Progenitor cell of endocrine pancreas (in vitro differentiated cells): ENCODE measurements around the gene PSMD13. TPM values are rescaled to one million over a fixed set of nuclear protein-coding genes. Genes with fewer than 3 reads are reported as not detected.
A peak's percentile ranks its signal among the peaks of the same experiment; 100 is the strongest.
"Not testable (repeated sequence)": the region's sequence is repeated elsewhere in the genome, so short reads cannot be mapped to it uniquely, and the experiment has no call there.

Experiments
- DNase-seq: peaks from one replicate; pipeline ENCODE4 v3.0.0; 2021; ENCODE audit warnings: low spot score; ENCODE audit not compliant: unreplicated experiment
- H3K27ac Mint-ChIP-seq: 2 replicates; pipeline ENCODE4 v1.8.0; 2021; ENCODE audit warnings: mild to moderate bottlenecking, moderate library complexity, mixed read lengths
- H3K27me3 Mint-ChIP-seq: 2 replicates; pipeline ENCODE4 v1.8.0; 2021; ENCODE audit warnings: mixed read lengths
- H3K36me3 Mint-ChIP-seq: 2 replicates; pipeline ENCODE4 v1.8.0; 2022; ENCODE audit warnings: mixed read lengths; ENCODE audit not compliant: insufficient read depth
- H3K4me1 Mint-ChIP-seq: 2 replicates; pipeline ENCODE4 v1.8.0; 2021; ENCODE audit warnings: low read depth, mixed read lengths
- H3K4me3 Mint-ChIP-seq: 2 replicates; pipeline ENCODE4 v1.8.0; 2021; ENCODE audit warnings: low read depth, mild to moderate bottlenecking, moderate library complexity, mixed read lengths
- H3K9me3 Mint-ChIP-seq: 2 replicates; pipeline ENCODE4 v1.8.0; 2021; ENCODE audit warnings: low read depth, mixed read lengths
- CTCF ChIP-seq: fragments of 200-600 bp; sonication (generic); IDR thresholded peaks from one replicate; pipeline ENCODE4 v1.5.0; 2021; ENCODE audit warnings: antibody characterized with exemption, mild to moderate bottlenecking; ENCODE audit not compliant: unreplicated experiment
- total RNA-seq: library from RNA; stranded (reverse); gene quantifications from 2 replicates; pipeline ENCODE4 v1.2.1, GENCODE V29; 2021

PSMD13 gene
- total RNA-seq, 1 donor from 2014 or later: 100 TPM

- no peak for DNase-seq
- no peak overlapping the region for H3K27ac Mint-ChIP-seq
- H3K36me3 Mint-ChIP-seq: no peaks in the 10 kb centered on the region
- H3K9me3 Mint-ChIP-seq: no peaks in the 10 kb centered on the region
- peaks cover 28% of the 10 kb centered on the region for H3K27me3 Mint-ChIP-seq
- H3K4me1 Mint-ChIP-seq: peaks cover 3% of the 10 kb centered on the region
- H3K4me3 Mint-ChIP-seq: no peak overlapping the region
- no peak for TF ChIP-seq CTCF
These were observed 48.5 kb downstream of the PSMD13 start for GRCh38 chr11:285021-285893.

DNA sequence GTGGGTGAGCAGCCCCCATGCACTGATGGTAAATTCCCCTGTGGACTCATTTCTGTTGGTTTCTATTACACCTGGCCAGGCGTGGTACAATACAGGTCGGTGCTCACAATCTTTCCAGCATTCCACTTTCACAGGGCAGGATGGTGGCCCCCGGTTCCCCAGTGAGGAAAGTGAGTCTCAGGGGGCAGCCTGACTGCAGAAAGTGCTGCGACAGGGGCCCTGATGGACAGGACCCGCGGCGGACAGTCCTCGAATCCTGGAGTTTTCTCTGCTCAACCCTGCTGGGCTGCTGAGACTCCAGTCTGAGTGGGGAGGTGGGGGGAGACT, 49.1 kb downstream of the PSMD13 start:
- Mint-ChIP-seq H3K36me3 (no peaks in the 10 kb centered on the region), H3K9me3 (no peaks in the 10 kb centered on the region), H3K27ac (no peak overlapping the region), H3K4me1 (peaks cover 3% of the 10 kb centered on the region), H3K4me3 (no peak overlapping the region), H3K27me3 (peaks cover 28% of the 10 kb centered on the region)
- no peak for DNase-seq
- TF ChIP-seq CTCF: no peak

DNA sequence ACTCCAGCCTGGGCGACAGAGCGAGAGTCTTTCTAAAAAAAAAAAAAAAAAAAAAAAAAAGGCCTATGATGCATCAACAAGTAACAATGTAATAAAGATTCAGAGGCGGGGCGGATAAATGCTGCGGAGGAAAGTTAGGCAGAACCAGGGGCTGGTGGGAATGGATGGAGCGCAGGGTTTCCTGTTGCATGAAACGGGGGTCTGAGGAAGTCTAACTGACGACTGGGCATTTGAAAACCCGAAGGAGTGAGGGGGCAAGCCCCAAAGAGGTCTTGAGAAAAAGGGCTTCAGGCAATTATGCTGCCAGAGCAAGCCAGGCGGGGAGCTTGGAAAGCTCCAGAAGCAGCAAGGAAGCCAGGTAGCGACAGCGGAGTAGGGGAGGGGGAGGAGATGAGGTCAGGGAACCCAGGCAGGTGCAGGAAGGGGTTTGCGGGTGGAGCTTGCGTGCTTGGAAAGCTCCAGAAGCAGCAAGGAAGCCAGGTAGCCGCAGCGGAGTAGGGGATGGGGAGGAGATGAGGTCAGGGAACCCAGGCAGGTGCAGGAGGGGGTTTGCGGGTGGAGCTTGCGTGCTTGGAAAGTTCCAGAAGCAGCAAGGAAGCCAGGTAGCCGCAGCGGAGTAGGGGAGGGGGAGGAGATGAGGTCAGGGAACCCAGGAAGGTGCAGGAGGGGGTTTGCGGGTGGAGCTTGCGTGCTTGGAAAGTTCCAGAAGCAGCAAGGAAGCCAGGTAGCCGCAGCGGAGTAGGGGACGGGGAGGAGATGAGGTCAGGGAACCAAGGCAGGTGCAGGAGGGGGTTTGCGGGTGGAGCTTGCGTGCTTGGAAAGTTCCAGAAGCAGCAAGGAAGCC, 50.4 kb downstream of the PSMD13 start:
- H3K9me3 Mint-ChIP-seq, DNase-seq: not testable (repeated sequence)
- peak overlapping the region; percentile 57 for H3K4me3 Mint-ChIP-seq

DNA sequence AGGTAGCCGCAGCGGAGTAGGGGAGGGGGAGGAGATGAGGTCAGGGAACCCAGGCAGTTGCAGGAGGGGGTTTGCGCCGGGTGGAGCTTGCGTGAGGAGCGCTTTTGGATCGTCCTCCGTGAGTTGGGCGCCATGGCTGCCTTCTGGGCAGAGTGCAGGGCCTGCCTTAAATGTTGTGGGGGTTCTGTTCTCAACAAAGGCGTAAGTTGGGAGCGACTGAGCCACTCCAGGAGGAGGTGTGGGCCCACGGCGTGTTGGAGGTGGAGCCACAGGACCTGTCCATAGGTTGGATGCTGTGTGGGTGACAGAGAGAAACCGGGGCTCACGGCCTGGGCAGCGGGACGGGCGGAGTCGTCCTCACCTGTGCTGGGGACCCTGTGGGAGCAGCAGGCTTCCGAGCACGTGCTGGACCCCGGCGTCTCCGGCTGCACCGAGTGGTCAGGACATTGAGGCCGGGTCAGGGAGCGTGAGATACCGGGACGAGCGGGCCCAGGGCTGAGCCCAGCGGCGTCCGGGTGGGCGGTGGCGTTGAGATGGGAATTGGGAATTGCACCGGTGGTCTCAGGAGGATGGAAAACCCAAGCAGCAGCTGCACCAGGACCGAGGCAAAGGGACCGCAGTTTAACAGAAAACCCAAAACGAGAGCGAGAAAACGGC, 51.2 kb downstream of the PSMD13 start:
- H3K4me1 Mint-ChIP-seq: peaks cover 5% of the 10 kb centered on the region
- no peaks in the 10 kb centered on the region for H3K9me3 Mint-ChIP-seq
- DNase-seq: no peak
- peaks cover 17% of the 10 kb centered on the region for H3K27me3 Mint-ChIP-seq
- no peak for TF ChIP-seq CTCF
- peaks cover 2% of the 10 kb centered on the region for H3K36me3 Mint-ChIP-seq
- peak overlapping the region; percentile 74 for H3K4me3 Mint-ChIP-seq
- peak overlapping the region; percentile 45 for H3K27ac Mint-ChIP-seq

More for the DNA sequence above, 50.4 kb downstream of the PSMD13 start:
- not testable (repeated sequence) for H3K4me1 Mint-ChIP-seq, H3K27ac Mint-ChIP-seq, H3K36me3 Mint-ChIP-seq
- H3K27me3 Mint-ChIP-seq: peaks cover 24% of the 10 kb centered on the region

DNA sequence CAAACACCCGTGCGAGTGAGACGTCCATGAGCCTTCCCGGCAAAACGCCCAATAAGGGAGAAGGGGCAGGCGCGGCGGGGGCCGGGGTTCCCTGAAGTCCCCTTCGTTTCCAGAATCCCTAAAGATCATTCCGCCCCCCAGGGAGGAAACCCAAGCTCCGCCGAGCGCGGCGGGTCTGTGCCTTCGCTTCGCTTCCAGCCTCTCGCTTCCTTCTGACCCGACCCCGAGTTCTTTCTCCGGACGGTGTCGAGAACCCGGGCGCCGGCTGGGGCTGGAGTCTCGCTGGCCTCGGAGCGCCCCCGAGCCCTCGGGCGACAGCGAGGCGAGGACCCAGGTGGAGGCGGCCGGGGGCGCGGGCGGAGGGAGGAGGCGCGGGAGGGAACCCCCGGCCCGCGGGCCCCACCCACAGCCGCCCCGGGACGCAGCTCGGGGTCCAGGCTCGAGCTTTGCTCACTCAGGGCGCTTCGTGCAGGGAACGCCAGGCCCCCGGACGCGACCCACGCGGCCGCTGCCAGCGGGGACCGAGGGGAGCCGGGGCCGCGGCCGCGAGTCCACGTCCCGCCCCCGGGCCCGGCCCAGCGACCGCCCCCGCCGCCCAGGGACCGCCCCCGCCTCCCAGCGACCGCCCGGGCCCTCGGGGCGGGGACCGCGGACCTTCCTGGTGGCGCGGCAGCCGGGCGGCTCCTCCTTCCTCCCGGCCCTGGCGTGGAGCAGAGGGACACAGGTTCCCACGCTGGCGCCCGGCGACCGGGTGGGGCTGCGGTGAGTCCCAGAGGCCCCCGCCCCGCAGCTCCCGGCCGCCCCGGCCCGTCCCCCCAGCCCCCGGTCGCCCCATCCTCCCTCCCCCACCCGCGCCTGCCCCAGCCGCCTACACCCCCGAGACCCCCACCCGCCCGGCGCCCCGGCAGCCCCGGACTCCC, 52.0 kb downstream of the PSMD13 start, which contains the start of gene PGGHG:
TSS of gene PGGHG (plus strand) at position 649 of the 920 bp plus-strand sequence. CDS start 691 bp downstream, outside the sequence.
- peaks cover 2% of the 10 kb centered on the region for H3K36me3 Mint-ChIP-seq
- peak within 1 kb of the TSS; percentile 74 for H3K4me3 Mint-ChIP-seq
- no peak for TF ChIP-seq CTCF
- H3K4me1 Mint-ChIP-seq: peaks cover 5% of the 10 kb centered on the region
- no peaks in the 10 kb centered on the region for H3K9me3 Mint-ChIP-seq
- DNase-seq: peak; percentile 45
- H3K27me3 Mint-ChIP-seq: peaks cover 16% of the 10 kb centered on the region
- peak within 1 kb of the TSS; percentile 45 for H3K27ac Mint-ChIP-seq
